Stimulated activated CD4-positive, alpha-beta T cell treated with anti-CD3 and anti-CD28 coated beads, TNF-alpha, amount 100 ng/mL, for 4 hours (primary cell): Measurements from ENCODE around the gene DNAL1.
A peak's percentile ranks its signal among the peaks of the same experiment; 100 is the strongest.
"Not testable (repeated sequence)": the region's sequence is repeated elsewhere in the genome, so short reads cannot be mapped to it uniquely, and the experiment has no call there.

Experiments used
- DNase-seq, 3 experiments: peaks; one replicate each; pipeline ENCODE4 v3.0.0-alpha.2; 2020; ENCODE audit warnings: low read depth in 3 of 3

The DNAL1 gene, protein sequence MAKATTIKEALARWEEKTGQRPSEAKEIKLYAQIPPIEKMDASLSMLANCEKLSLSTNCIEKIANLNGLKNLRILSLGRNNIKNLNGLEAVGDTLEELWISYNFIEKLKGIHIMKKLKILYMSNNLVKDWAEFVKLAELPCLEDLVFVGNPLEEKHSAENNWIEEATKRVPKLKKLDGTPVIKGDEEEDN

DNA sequence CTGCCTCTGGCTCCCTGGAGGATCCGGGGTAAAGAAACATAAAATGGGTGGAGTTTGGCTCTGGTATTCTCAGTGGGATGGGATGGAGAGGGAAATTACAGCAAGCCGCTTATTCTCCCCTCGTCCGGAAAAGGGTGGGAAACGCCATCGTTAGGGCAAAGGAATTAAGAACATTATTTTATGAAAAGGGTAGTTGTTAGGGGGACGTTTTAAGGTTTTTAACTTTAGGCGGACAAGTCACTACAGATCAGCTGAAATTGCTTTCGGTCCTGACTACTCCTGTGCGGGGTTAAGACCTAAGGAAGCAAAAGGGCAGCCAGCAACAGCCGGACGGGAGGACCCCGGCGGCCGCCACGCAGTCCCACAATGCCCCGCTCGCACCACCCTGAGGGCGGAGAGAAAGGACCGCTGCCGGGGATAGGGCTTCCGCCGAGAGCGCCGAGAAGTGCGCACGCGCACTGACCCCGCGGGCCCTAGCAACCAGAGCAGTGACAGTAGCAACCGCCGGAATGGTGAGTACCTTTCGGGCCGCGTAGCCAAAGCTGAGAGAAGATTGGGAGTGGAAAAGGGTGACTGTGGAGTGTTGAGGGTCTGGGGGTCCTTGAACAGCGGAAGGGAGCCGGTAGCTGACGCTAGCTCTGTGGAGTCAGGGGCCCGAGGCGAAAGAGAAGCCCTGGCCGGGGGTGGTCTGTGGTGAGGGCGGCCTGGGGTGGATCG is at the start of gene DNAL1:
DNAL1 (plus strand) TSS at position 456 of the 717 bp plus-strand sequence; CDS start at position 510, 54 bp downstream.
- DNase-seq, result peak; percentile 80 to 84 (median 83)

DNA sequence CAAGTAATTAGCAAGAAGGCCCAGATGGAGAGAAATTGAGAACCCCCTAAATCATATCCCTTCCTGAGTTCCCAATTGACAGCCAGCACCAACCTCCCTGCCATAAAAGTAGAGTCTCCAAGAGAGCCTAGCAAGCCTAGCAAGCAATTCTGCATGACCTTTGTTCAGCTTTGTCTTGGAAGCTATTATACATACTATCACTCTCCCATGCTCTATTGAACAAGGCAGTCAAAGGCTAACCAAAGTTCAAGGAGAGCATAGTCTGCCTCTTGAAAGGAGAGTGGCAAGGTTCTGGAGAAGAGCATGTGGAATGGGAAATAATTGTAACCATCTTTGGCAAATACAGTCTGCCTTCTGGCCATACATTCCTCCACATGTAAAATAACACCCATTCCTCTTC is 45.3 kb upstream of the DNAL1 start:
- DNase-seq, result no peak

DNA sequence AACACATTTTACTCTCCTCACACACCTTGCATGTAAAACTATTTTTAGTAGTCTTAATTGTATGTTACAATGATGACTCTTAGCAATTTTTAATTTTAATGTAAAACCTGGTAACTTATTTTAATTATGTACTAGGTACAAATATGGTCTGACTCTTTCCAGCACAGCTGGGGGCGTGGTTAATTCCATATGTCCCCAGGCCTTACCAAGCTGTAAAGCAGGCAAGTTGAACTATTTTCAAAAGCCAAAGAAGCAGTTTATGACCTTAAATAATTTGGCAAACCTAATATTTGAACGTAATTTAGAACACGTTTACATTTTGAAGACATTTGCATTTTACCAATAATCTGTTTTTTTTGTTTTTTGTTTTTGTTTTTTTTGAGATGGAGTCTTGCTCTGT is 41.8 kb upstream of the DNAL1 start:
- no peak for DNase-seq

DNA sequence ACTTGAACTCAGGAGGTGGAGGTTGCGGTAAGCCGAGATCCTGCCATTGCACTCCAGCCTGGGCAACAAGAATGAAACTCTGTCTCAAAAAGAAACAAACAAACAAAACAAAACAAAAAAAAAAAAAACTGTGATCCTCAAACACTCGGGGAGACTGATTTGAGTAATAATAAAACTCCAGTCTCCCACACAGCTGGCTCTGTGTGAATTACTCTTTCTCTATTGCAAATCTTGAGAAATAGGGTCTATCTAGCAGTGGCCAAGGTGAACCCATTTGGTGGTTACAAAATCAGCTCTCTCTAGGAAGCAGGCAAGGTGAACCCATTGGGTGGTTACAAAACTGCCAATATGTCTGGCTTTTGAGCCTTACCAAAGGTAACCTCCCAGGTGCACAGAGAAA is 38.5 kb upstream of the DNAL1 start:
- DNase-seq, result no peak

DNA sequence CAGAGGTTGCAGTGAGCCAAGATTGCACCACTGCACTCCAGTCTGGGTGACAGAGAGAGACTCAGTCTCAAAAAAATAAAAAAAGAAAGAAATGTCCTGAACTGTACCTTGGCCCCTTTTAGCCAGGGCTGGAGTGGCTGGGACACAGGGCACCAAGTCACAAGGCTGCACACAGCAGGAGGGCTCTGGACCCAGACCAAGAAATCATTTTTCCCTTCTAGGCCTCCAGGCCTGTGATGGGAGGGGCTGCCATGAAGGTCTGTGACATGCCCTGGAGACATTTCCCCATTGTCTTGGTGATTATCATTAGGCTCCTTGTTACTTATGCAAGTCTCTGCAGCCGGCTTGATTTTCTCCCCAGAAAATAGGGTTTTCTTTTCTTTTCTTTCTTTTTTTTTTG is 37.5 kb upstream of the DNAL1 start:
- no peak for DNase-seq

DNA sequence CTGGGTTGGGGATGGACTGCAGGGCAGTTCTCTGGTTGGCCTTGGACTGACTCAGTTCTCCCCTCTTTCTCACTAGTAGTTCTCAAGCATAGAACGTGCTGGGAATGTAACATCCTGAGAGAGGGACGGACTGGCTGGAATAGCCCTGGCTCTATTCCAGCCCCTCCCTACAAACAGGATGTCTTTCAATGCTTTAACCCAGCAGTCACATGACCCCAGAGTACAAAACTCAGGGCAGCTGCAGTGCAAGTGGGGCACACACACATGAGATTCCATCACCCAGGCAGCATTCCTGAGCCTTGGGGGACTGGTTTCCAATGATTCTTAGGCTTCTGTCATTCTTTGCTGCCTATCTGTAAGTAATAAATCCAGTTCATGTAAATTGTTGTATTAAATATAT is 34.1 kb upstream of the DNAL1 start:
- no peak for DNase-seq

DNA sequence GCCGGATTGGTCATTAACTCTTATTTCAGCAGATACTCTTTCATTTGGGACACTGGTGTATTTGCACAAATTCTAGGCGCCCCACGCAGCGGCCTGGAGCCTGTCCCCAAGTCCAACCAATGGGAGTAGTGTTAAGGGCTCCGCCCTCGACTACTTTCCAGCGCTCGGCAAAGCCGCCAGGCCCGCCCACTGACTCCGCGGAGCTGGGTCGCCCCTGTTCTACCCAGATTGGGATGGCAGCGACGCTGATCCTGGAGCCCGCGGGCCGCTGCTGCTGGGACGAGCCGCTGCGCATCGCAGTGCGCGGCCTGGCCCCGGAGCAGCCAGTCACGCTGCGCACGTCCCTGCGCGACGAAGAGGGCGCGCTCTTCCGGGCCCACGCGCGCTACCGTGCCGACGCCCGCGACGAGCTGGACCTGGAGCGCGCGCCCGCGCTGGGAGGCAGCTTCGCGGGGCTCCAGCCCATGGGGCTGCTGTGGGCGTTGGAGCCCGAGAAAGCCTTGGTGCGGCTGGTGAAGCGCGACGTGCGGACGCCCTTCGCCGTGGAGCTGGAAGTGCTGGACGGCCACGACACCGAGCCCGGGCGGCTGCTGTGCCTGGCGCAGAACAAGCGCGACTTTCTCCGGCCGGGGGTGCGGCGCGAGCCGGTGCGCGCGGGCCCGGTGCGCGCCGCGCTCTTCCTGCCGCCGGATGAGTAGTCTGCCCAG is 32.3 kb upstream of the DNAL1 start, which contains the start of gene ACOT6:
ACOT6 (plus strand) TSS at position 179 of the 707 bp plus-strand sequence; CDS start at position 234, 55 bp downstream.
- DNase-seq, result peak; percentile 30 to 43 (median 42)

DNA sequence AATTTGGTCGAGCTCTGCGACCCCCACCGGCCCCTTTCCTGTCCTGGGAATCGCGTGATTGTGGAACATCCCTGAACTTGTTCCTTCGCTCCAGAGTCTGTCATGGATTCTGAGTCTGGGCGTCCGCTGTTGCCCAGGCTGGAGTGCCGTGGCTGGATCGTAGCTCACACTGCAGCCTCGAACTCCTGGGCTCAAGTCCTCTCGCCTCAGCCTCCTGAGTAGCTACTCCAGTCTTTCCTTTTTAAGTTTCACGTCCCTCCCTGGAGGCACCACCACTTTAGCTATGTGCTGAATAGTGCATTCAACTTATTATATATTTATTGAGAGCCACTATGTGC is 31.8 kb upstream of the DNAL1 start:
- no peak for DNase-seq

DNA sequence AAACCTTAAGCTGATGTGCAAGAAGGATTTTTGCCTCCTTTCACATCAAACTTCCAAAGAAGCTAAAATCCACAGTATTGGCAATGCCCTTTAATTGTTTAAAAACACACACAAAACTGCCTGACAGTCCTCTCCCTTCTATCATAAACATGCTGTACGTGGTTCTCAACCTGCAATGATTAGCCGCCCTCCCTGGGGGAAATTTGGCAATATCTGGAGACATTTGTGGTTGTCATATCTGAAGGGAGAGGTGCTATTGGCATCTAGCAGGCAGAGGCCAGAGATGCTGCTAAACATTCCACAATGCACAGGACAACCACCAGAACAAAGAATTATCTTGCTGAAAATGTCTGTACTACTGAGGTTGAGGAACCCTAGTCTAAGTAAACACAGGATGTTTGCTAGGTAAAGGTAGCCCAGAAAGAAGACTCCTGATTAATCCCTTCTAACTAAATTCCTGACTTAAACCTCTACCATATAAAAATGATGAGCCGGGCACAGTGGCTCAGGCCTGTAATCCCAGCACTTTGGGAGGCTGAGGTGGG is 31.3 kb upstream of the DNAL1 start:
- no peak for DNase-seq

DNA sequence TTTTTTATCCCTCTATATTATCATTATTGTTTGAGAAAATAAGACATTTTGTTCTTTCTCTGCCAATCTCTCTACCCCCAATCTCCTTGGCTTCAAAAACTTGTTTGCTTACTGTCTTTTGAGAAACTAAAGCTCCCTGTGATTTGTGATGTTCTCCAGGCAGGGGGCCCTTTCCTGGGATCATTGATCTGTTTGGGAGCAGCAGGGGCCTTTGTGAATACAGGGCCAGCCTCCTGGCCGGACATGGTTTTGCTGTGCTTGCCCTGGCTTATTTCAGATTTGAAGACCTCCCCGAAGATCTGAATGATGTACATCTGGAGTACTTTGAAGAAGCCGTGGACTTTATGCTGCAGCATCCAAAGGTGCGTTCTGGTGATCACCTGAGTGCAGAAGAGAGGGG is 28.0 kb upstream of the DNAL1 start:
- no peak for DNase-seq

DNA sequence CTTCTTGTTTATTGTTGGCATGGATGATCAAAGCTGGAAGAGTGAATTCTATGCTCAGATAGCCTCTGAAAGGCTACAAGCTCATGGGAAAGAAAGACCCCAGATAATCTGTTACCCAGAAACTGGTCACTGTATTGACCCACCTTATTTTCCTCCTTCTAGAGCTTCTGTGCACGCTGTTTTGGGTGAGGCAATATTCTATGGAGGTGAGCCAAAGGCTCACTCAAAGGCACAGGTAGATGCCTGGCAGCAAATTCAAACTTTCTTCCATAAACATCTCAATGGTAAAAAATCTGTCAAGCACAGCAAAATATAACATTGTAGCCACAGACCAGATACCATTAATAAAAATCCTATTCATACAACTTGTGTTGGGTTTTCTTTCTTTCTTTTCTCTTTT is 25.3 kb upstream of the DNAL1 start:
- DNase-seq, result no peak

DNA sequence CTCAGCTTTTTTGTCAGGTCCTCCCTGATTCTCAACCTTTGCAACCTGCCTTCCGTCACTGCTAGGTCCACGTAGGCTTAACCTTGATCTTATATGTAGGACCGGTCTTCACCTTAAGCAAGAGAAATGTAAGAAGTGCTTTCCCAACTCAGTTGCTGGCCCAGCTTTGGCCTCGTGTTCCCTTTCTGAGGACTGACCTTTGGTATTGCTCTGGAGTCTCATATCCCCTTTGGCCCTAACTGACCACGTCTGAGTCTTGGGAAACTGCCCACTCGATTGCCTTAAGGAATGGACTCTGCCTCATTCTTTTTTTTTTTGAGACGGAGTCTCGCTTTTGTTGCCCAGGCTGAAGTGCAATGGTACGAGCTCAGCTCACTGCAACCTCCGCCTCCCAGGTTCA is 24.5 kb upstream of the DNAL1 start:
- no peak for DNase-seq

DNA sequence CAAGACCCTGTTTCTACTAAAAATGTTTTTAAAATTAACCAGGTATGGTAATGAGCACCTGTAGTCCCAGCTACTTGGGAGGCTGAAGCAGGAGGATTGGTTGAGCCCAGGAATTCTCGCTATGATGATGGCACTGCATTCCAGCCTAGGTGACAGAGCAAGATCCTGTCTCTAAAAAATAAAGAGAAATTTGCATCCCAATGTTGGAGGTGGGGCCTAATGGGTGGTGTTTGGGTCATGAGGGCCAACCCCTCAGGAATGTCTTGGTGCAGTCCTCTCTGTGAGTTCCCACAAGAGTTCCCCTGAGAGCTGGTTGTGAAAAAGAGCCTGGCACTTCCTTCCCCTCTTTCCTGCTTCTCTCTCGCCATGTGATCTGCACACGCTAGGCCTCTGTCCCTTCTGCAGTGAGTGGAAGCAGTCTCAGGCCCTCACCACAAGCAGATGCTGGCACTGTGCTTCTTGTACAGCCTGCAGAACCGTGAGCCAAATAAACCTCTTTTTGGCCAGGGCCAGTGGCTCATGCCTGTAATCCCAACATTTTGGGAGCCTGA is 21.2 kb upstream of the DNAL1 start:
- no peak for DNase-seq

DNA sequence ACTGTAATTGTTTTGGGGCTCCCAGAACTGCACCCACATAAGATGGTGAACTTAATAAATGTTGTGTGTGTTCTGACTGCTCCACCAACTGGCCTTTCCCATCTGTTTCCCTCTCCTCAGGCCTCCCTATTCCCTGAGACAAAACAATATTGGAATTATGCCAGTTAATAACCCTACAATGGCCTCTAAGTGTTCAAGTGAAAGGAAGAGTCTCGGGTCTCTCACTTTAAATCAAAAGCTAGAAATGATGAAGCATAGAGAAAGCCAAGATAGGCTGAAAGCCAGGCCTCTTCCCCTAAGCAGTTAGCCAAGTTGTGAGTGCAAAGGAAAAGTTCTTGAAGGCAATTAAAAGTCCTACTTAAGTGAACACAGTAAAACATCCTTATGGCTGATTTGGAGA is 19.1 kb upstream of the DNAL1 start:
- DNase-seq, result no peak

DNA sequence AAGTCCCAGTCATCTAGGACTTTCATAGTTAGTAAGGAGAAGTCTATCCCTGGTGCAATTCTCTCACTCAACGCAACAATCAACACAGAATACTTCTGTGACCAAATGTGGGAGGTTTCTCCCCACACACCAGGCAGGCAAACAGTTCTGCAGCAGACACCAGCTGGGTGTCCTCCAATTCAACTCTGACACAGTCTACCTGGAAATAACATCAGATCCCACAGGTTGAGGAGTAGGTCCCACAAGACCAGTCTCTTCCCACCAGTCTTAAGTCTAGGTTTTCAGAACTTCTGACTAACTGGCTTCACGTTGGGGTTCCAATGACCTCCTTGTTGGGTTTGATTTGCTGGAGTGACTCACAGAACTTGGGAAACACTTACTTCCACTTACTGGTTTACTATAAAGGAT is 17.6 kb upstream of the DNAL1 start:
- no peak for DNase-seq

DNA sequence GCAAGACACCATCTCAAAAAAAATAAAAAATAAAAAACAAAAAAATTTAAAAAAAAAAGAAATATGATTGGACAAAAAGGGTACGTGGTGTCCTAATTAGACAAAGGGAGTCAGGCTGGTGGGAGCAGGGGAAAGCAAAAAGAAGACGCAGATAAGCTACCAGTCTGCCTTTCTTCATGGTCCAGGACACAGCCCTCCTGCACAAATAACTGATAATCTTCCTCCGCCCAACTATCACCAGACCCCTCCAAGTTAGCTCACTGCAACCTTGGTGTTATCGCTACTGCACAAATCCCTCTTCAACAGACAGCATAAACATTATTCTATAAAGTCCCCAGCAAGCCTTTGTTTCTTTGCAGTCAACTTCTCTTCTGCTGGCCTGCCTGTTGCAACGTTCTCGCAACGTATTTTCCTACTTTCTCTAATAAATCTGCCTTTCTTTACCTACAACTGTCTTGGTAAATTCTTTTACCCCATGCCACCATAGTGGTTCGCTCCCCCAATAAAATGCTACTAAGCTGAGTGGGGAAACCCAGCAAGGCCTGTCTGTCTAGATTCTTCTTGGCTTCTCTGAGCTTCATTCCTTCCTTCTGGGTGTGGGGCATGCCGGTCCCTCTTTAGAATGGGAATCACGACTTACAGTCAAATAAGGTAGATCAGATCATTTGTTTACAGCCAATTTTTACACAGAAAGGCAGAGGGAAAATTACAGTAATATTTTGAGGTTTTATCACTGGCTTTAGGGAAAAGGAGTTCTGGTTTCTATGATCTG is 14.6 kb upstream of the DNAL1 start:
- no peak for DNase-seq

DNA sequence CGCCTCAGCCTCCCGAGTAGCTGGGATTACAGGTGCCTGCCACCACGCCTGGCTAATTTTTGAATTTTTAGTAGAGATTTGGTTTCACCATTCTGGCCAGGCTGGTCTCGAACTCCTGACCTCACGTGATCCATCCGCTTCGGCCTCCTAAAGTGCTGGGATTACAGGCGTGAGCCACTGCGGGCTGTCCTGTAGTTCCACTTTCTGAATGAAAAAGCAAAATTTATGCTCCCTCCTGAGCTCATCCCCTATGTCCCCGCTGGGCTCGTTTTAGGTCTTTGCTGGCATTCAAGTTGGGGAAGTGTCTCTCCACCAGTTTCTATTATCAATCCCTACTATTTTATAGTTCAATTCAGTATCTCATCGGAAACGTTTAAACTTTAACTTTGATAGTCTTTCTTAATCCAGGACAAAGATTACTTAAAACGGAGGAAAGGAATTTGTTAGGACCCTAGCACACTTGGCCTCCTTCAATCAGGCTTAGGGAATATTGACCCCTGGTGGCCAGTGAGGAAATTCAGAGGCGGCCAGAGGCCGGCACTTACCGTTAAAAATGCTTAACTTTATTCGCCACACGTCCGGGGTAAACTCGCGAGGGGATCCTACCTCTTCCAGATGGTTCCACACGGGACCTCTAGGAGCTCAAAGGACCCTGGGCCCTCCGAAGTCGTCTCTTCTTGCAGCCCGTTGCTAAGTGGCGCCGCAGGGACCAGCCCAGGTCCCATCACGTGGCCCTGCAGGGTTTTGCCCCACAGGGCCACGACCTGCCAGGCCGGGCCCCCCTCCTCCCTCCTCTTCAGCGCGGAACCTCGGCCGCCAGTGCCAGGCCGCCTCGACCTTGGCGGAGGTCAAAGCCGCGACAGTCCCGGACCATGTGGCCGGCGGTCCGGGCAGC is 11.4 kb upstream of the DNAL1 start:
- DNase-seq, result peak; percentile 32 to 35 (median 35)

DNA sequence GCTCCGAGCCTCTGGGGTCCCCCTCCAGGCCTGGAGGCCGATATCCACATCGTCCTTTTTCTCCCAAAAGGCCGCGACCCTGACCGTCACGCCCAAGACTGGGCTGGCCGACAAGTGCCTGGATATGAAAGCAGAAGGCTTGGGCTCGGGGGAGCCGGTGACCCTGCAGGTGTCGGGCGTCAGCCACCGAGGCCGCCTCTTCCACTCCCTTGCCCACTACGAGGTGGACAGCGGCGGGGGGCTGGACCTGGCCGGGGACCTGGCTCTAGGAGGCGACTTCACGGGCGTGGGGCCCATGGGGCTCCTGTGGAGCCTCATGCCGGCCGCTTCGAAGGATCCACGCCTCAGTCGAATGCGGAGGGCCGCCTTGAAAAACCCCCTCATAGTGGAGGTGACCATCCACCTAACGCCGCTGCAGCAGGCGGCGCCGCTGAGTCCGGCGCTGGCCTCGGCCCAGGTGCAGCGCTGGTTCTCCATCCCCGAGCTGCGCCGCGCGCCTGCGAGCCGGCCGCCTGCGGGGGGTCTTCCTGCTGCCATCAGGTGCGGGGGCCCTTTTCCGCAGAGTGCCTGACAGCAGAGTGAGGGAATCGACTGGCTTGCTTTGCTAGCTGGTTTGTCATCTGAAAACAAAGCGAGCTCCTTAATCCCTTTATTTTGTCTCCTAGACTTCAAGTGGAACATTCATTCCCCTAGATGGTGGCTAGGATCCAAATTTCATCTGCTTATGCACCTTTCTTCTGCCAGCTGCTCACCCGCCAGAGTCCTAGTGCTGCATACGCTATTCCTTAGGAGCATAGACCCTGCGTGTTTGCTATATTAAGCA is 10.6 kb upstream of the DNAL1 start:
- no peak for DNase-seq

DNA sequence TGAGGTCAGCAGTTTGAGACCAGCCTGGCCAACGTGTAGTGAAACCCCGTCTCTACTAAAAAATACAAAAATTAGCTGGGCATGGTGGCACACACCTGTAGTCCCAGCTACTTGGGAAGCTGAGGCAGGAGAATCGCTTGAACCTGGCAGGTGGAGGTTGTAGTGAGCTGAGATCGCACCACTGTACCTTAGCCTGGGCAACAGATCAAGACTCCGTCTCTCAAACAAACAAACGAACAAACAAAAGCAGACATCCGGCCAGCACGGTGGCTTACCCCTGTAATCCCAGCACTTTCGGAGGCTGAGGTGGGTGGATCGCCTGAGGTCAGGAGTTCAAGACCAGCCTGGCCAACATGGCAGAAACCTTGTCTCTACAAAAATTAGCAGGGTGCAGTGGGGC is 8.4 kb upstream of the DNAL1 start:
- not testable (repeated sequence) for DNase-seq

DNA sequence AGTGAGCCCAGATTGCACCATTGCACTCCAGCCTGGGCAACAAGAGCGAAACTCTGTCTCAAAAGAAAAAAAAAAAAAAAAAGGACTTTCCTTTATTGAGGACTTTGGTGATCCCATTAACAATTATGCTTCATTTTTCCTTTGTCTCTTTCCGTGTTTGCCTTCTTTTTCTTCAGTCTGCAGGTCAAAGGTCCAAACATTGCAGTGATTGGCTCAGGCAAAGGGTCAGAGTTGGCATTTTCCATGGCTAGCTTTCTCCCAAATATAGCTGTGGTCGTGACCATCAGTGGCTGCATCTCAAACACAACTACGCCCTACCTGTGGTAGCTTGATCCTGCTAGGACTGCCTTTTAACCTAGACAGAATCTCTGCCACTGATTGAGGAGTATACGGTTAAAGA is 7.0 kb upstream of the DNAL1 start:
- no peak for DNase-seq
